ENCODE results near the gene GET4.

GRCh38 chr7:903921-904755, 27.8 kb downstream of the GET4 start:
- TF ChIP-seq FOXM1 (IDR thresholded peaks at IDR 0.05; ENCODE audit: borderline replicate concordance) (no peak), FOXK2 (IDR thresholded peaks at IDR 0.05) (no peak), BHLHE40 (IDR thresholded peaks at IDR 0.05; ENCODE audit: borderline replicate concordance) (no peak), PKNOX1 (IDR thresholded peaks at IDR 0.05) (no peak), HDGF (IDR thresholded peaks at IDR 0.05; ENCODE audit: borderline replicate concordance) (no peak), FOXA1 (IDR thresholded peaks at IDR 0.05) (no peak), ELF4 (IDR thresholded peaks at IDR 0.05) (no peak), NFRKB (IDR thresholded peaks at IDR 0.05) (no peak), LEF1 (IDR thresholded peaks at IDR 0.05; ENCODE audit: borderline replicate concordance) (no peak), SP1 (IDR thresholded peaks at IDR 0.05) (no peak), ARNT (IDR thresholded peaks at IDR 0.05) (no peak), TARDBP (IDR thresholded peaks at IDR 0.05) (no peak)

Measured in HEK293T (cell line).